ENCODE data around the gene NT5E. TPM values are rescaled to one million over a fixed set of nuclear protein-coding genes. Genes with fewer than 3 reads are reported as not detected.

NT5E gene
- total RNA-seq, 1 experiment from 2014 or later: 84.6 TPM

Other genes with a start within 250 kb of the NT5E start
- gene SNX14, start 143.8 kb downstream of the NT5E start, total RNA-seq (2021): 92.0 and 99.1 TPM in 2 replicates
- gene SYNCRIP, start 192.8 kb downstream of the NT5E start, total RNA-seq (2021): 73.7 and 103 TPM in 2 replicates